Measurements from ENCODE around the gene PLSCR3. TPM values are rescaled to one million over a fixed set of nuclear protein-coding genes. Genes with fewer than 3 reads are reported as not detected.

Gene PLSCR3
- total RNA-seq, 1 experiment from 2014 or later, result 42.7 TPM

DNA sequence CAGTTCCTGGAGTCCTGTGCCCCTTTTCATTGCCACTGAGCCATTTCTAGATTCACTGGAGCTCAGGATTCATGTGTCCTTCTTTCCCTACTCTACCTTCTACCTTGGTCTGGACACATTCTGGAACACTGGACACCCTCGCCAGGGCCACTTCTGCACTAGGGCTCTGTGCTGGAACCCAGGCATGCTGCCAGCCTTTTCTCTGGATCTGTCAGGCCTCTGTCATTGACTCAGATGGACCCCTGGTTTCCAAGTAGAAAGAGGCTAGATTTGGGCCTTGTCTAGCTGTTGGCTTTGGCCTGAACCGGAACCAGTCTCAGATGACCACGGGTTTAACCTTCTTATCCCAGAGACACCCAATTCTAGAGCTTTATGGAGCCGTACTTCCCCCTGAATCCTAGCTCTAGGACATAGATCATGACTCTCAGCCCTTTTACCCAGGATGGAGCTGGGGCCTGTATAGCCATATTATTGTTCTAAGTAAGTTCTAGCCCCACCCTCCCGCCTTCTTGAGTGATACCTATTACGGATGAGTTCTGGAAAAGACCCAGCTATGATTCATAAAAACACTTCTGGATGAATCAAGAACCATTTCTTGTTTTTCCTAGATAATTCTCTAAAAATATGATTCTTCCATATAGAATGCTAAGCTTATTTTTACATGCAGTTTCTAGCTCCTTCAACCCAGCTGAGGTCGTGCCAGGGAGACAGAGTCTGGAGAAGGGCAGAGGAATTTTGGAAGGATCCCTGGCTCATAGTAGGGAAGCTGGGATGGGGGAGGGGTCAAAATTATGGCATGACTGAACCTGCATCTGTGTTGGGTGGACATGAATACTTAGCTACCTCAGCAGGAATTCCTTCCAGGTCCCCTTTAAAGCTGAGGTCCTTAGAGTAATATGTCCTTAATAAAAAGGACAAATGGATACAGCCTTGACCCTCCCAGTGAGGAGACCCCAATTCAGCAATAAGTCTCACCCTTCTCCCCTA is 49.5 kb upstream of the PLSCR3 start (continued):
- TF ChIP-seq, protein P1, sequence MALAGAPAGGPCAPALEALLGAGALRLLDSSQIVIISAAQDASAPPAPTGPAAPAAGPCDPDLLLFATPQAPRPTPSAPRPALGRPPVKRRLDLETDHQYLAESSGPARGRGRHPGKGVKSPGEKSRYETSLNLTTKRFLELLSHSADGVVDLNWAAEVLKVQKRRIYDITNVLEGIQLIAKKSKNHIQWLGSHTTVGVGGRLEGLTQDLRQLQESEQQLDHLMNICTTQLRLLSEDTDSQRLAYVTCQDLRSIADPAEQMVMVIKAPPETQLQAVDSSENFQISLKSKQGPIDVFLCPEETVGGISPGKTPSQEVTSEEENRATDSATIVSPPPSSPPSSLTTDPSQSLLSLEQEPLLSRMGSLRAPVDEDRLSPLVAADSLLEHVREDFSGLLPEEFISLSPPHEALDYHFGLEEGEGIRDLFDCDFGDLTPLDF (CRISPR knock-in tag; IDR thresholded peaks at IDR 0.05), result no peak
- TF ChIP-seq IRF2 (CRISPR knock-in tag; IDR thresholded peaks at IDR 0.05; ENCODE audit: borderline replicate concordance, low read depth), result no peak
- TF ChIP-seq, protein P2, sequence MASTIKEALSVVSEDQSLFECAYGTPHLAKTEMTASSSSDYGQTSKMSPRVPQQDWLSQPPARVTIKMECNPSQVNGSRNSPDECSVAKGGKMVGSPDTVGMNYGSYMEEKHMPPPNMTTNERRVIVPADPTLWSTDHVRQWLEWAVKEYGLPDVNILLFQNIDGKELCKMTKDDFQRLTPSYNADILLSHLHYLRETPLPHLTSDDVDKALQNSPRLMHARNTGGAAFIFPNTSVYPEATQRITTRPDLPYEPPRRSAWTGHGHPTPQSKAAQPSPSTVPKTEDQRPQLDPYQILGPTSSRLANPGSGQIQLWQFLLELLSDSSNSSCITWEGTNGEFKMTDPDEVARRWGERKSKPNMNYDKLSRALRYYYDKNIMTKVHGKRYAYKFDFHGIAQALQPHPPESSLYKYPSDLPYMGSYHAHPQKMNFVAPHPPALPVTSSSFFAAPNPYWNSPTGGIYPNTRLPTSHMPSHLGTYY (CRISPR knock-in tag; IDR thresholded peaks at IDR 0.05), result no peak
- TF ChIP-seq PRRX2 (CRISPR knock-in tag; IDR thresholded peaks at IDR 0.05), result no peak
- no peak for TF ChIP-seq CBFB (CRISPR knock-in tag; IDR thresholded peaks at IDR 0.05; ENCODE audit: low read depth)
- TF ChIP-seq TEAD1 (CRISPR knock-in tag; IDR thresholded peaks at IDR 0.05), result no peak
- no peak for TF ChIP-seq SMAD3 (CRISPR knock-in tag; IDR thresholded peaks at IDR 0.05; ENCODE audit: borderline replicate concordance)
- TF ChIP-seq ZNF232 (CRISPR knock-in tag; IDR thresholded peaks at IDR 0.05), result no peak
- TF ChIP-seq NR2C2 (CRISPR knock-in tag; IDR thresholded peaks at IDR 0.05), result no peak

DNA sequence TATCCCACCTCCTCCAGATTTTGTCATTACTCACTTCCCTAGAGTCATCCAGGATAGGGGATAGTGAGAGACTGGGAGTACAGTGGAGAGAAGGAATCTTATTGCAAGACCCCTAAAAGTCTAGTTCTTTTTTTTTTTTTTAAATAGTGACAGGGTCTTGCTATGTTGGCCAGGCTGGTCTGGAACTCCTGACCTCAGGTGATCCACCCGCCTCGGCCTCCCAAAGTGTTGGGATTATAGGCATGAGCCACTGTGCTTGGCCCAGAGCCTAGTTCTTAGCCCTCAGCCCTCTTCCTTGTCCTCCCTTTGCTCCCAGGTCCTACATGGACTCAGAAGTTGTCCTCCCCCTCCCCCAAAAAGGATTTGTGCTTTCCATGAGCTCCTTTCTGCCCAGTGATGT is 47.8 kb upstream of the PLSCR3 start:
- CTCF ChIA-PET, result interaction anchor here (1.2 to 3.8 kb wide), 5 partner anchors 37 to 86 kb away, joined by 3 to 21 read pairs (median 13); partner anchors contain the start of genes PLSCR3, TMEM256, TMEM95 and ZBTB4
- DNase-seq (ENCODE audit: low spot score) (no peak), ATAC-seq (no peak)
- peak overlapping the region; percentile 97 for H3K4me3 Mint-ChIP-seq
- H3K36me3 Mint-ChIP-seq, result no peaks in the 10 kb centered on the region; the same call in 1 of the 2 replicates
- POLR2A ChIA-PET, result interaction anchor here (0.9 to 2.4 kb wide), 2 partner anchors 35 to 42 kb away, joined by 3 to 15 read pairs; partner anchors contain the start of gene POLR2A
- H3K9me3 Mint-ChIP-seq, result no peaks in the 10 kb centered on the region
- TF ChIP-seq, protein P3, sequence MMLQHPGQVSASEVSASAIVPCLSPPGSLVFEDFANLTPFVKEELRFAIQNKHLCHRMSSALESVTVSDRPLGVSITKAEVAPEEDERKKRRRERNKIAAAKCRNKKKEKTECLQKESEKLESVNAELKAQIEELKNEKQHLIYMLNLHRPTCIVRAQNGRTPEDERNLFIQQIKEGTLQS (CRISPR knock-in tag; conservative IDR thresholded peaks at IDR 0.05), result no peak
- TF ChIP-seq, protein P4, sequence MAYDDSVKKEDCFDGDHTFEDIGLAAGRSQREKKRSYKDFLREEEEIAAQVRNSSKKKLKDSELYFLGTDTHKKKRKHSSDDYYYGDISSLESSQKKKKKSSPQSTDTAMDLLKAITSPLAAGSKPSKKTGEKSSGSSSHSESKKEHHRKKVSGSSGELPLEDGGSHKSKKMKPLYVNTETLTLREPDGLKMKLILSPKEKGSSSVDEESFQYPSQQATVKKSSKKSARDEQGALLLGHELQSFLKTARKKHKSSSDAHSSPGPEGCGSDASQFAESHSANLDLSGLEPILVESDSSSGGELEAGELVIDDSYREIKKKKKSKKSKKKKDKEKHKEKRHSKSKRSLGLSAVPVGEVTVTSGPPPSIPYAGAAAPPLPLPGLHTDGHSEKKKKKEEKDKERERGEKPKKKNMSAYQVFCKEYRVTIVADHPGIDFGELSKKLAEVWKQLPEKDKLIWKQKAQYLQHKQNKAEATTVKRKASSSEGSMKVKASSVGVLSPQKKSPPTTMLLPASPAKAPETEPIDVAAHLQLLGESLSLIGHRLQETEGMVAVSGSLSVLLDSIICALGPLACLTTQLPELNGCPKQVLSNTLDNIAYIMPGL (CRISPR knock-in tag; IDR thresholded peaks at IDR 0.05), result no peak
- TF ChIP-seq, protein P5, sequence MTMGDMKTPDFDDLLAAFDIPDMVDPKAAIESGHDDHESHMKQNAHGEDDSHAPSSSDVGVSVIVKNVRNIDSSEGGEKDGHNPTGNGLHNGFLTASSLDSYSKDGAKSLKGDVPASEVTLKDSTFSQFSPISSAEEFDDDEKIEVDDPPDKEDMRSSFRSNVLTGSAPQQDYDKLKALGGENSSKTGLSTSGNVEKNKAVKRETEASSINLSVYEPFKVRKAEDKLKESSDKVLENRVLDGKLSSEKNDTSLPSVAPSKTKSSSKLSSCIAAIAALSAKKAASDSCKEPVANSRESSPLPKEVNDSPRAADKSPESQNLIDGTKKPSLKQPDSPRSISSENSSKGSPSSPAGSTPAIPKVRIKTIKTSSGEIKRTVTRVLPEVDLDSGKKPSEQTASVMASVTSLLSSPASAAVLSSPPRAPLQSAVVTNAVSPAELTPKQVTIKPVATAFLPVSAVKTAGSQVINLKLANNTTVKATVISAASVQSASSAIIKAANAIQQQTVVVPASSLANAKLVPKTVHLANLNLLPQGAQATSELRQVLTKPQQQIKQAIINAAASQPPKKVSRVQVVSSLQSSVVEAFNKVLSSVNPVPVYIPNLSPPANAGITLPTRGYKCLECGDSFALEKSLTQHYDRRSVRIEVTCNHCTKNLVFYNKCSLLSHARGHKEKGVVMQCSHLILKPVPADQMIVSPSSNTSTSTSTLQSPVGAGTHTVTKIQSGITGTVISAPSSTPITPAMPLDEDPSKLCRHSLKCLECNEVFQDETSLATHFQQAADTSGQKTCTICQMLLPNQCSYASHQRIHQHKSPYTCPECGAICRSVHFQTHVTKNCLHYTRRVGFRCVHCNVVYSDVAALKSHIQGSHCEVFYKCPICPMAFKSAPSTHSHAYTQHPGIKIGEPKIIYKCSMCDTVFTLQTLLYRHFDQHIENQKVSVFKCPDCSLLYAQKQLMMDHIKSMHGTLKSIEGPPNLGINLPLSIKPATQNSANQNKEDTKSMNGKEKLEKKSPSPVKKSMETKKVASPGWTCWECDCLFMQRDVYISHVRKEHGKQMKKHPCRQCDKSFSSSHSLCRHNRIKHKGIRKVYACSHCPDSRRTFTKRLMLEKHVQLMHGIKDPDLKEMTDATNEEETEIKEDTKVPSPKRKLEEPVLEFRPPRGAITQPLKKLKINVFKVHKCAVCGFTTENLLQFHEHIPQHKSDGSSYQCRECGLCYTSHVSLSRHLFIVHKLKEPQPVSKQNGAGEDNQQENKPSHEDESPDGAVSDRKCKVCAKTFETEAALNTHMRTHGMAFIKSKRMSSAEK (CRISPR knock-in tag; IDR thresholded peaks at IDR 0.05; ENCODE audit: borderline replicate concordance), result no peak
- no peak for TF ChIP-seq ELF4 (CRISPR knock-in tag; IDR thresholded peaks at IDR 0.05; ENCODE audit: low read depth)
- peaks cover 42% of the 10 kb centered on the region for H3K27me3 Mint-ChIP-seq (ENCODE audit: low read depth)
- H3K4me1 Mint-ChIP-seq, result peaks cover 42% of the 10 kb centered on the region
- no peak overlapping the region for H3K27ac Mint-ChIP-seq

Measured in WTC11 (cell line).